SK-N-MC (cell line): ENCODE results near the gene CENPU.

Experiments
- EZH2 ChIP-seq: fragments of 200-600 bp; sonication (generic); IDR thresholded peaks from one replicate; pipeline ENCODE4 v1.6.1; 2017; ENCODE audit warnings: antibody characterized with exemption
- POLR2AphosphoS5 ChIP-seq: IDR thresholded peaks from 2 replicates; pipeline ENCODE4 v1.6.1; 2012; ENCODE audit warnings: mild to moderate bottlenecking, low read depth, low read length, borderline replicate concordance

DNA sequence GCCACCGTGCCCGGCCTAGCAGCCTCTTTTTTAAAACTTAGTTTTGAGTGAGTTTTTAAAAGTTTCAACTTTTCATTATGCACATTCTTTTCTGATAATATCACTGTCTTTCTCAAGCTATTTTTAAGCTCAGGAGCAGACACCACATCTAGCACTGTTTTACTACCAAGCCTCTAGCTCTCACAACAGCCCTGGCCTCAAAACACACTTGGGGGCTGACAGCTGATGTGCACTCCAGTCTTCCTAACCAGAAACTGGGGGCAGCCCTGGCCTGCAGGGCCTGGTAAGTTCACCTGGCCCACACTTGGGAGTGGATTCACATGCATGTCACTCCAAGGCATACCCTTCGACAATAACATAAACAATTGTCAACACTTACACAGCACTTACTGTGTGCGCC, 34.0 kb downstream of the CENPU start:
- no peak for TF ChIP-seq EZH2
- no peak for TF ChIP-seq POLR2AphosphoS5
